Measurements from ENCODE around the gene EGFL6. TPM values are rescaled to one million over a fixed set of nuclear protein-coding genes. Genes with fewer than 3 reads are reported as not detected.

Gene EGFL6
- total and polyA plus RNA-seq, 2 of the 13 experiments (the other 11 are each of a cell fraction or from before 2014, with no cell fraction given): not detected

DNA sequence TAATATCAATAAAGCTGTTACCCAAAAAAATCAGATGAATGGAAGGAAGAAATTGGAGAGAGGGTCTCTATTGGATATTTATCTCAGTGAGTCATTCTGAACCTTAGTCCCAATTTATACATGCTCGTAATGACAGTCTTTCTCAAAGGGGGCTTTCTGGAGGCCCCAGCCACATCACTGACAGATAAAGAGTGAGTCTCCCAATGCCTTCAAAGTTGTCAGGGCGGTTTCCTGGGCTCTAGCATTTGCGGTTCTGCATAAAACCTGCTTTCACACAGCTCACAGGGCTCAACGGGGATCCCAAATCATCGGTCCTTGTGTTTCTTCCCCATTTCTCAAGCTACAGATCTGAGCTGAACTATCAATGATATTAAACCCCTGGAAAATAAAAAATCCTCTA is 100.8 kb downstream of the EGFL6 start (continued):
- no peak for TF ChIP-seq ZBTB8A (CRISPR knock-in tag; IDR thresholded peaks at IDR 0.05; ENCODE audit: borderline replicate concordance, low read depth)

DNA sequence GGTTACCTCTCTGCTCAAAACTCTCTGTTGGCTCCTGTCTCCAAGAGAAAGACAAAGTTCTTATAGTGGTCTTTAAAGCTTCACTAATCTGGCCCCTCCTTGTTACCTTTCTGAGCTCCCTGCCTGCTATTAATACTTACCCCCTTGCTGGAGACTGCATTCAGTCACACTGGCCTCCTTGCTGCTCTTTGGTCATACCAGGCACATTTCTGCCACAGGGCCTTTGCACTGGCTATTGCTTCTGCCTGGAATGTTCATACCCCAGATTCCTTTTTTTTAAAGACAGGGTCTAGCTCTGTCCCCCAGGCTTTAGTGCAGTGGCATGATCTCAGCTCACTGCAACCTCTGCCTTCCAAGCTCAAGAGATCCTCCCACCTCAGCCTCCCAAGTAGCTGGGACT is 103.6 kb downstream of the EGFL6 start:
- DNase-seq (ENCODE audit: low spot score): no peak
- in situ Hi-C loops (cut with HindIII; ENCODE audit: extremely low pct_ligation_motif_present, low pct_unique_long_range_greater_than_20kb): no loop called here
- ATAC-seq: no peak
- Histone ChIP-seq H3K4me2 (ENCODE audit: low read depth, low read length) (no peak overlapping the region), H3K4me1 (ENCODE audit: insufficient read depth, low read length) (0 out of 2 replicates have a peak, but pooled peaks cover 6% of the 10 kb centered on the region), H4K20me1 (ENCODE audit: insufficient read depth, low read length) (no peaks in the 10 kb centered on the region), H3K36me3 (replicated peaks in 1 of 2; ENCODE audit: control insufficient read depth in 1 of 2, insufficient read depth in 2 of 2, low read length in 2 of 2) (no peaks in the 10 kb centered on the region), H3K27ac (ENCODE audit: extremely low read length, insufficient read depth, low read length) (no peak overlapping the region), H3K9me3 (ENCODE audit: low read length) (no peaks in the 10 kb centered on the region), H3K9ac (ENCODE audit: insufficient read depth, low read depth, low read length) (no peak overlapping the region), H3K27me3 (ENCODE audit: control insufficient read depth in 1 of 2, insufficient read depth in 2 of 2, low read length in 2 of 2) (no peaks in the 10 kb centered on the region), H2AFZ (ENCODE audit: low read length) (no peak overlapping the region), H3K79me2 (ENCODE audit: insufficient read depth, low read length) (no peaks in the 10 kb centered on the region), H3K4me3 (replicated peaks in 1 of 3; ENCODE audit: insufficient read depth in 1 of 3, low read depth in 2 of 3, low read length in 3 of 3) (no peak overlapping the region)
- no peak for FAIRE-seq
- intact Hi-C loops (cut with micrococcal nuclease; ENCODE audit: unreplicated experiment): no loop called here
- TF ChIP-seq DR1 (CRISPR knock-in tag; IDR thresholded peaks at IDR 0.05) (no peak), TBL1XR1 (IDR thresholded peaks at IDR 0.05; ENCODE audit: borderline replicate concordance, low read length, partially characterized antibody) (no peak)
- TF ChIP-seq, protein P1, sequence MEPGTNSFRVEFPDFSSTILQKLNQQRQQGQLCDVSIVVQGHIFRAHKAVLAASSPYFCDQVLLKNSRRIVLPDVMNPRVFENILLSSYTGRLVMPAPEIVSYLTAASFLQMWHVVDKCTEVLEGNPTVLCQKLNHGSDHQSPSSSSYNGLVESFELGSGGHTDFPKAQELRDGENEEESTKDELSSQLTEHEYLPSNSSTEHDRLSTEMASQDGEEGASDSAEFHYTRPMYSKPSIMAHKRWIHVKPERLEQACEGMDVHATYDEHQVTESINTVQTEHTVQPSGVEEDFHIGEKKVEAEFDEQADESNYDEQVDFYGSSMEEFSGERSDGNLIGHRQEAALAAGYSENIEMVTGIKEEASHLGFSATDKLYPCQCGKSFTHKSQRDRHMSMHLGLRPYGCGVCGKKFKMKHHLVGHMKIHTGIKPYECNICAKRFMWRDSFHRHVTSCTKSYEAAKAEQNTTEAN (CRISPR knock-in tag; conservative IDR thresholded peaks at IDR 0.05): no peak
- BruUV-seq (replicated peaks): no TSS peak
- CTCF ChIA-PET (ENCODE audit: low intra/inter-chr PET ratio, low total read pairs): no interaction called here
- POLR2A ChIA-PET: no interaction called here

DNA sequence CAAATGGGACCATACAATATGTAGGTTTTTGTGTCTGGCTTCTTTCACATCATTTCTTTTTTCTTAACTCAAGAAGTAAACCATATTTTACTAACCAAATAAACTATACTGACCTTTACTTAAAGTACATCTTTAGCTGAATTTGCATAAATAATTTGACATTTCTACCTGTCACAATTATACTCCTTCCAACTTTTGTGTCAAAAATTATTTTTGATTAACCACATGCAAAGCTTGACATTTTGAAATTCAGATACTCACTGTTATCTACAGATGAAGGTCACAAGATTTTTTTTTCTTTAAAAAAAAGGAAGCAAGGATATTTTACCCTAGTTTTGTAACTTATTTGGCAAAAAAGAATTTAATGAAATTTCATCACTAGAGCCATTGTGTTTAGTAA is 107.5 kb downstream of the EGFL6 start:
- H3K9me3 ChIP-seq (ENCODE audit: low read length): no peaks in the 10 kb centered on the region
- H3K4me3 ChIP-seq (replicated peaks in 1 of 3; ENCODE audit: insufficient read depth in 1 of 3, low read depth in 2 of 3, low read length in 3 of 3): no peak overlapping the region
- in situ Hi-C loops (cut with HindIII; ENCODE audit: extremely low pct_ligation_motif_present, low pct_unique_long_range_greater_than_20kb): no loop called here
- ATAC-seq: no peak
- no peaks in the 10 kb centered on the region for H3K27me3 ChIP-seq (ENCODE audit: control insufficient read depth in 1 of 2, insufficient read depth in 2 of 2, low read length in 2 of 2)
- no peaks in the 10 kb centered on the region for H3K79me2 ChIP-seq (ENCODE audit: insufficient read depth, low read length)
- TF ChIP-seq, protein P2, sequence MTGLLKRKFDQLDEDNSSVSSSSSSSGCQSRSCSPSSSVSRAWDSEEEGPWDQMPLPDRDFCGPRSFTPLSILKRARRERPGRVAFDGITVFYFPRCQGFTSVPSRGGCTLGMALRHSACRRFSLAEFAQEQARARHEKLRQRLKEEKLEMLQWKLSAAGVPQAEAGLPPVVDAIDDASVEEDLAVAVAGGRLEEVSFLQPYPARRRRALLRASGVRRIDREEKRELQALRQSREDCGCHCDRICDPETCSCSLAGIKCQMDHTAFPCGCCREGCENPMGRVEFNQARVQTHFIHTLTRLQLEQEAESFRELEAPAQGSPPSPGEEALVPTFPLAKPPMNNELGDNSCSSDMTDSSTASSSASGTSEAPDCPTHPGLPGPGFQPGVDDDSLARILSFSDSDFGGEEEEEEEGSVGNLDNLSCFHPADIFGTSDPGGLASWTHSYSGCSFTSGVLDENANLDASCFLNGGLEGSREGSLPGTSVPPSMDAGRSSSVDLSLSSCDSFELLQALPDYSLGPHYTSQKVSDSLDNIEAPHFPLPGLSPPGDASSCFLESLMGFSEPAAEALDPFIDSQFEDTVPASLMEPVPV (CRISPR knock-in tag; IDR thresholded peaks at IDR 0.05): no peak
- TF ChIP-seq ZNF260 (CRISPR knock-in tag; IDR thresholded peaks at IDR 0.05; ENCODE audit: borderline replicate concordance, low read depth) (no peak), NR2C2 (CRISPR knock-in tag; IDR thresholded peaks at IDR 0.05; ENCODE audit: borderline replicate concordance) (no peak), ZNF629 (CRISPR knock-in tag; conservative IDR thresholded peaks at IDR 0.05) (no peak)
- TF ChIP-seq, protein P3, sequence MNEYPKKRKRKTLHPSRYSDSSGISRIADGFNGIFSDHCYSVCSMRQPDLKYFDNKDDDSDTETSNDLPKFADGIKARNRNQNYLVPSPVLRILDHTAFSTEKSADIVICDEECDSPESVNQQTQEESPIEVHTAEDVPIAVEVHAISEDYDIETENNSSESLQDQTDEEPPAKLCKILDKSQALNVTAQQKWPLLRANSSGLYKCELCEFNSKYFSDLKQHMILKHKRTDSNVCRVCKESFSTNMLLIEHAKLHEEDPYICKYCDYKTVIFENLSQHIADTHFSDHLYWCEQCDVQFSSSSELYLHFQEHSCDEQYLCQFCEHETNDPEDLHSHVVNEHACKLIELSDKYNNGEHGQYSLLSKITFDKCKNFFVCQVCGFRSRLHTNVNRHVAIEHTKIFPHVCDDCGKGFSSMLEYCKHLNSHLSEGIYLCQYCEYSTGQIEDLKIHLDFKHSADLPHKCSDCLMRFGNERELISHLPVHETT (CRISPR knock-in tag; conservative IDR thresholded peaks at IDR 0.05): no peak
- TF ChIP-seq, protein P4, sequence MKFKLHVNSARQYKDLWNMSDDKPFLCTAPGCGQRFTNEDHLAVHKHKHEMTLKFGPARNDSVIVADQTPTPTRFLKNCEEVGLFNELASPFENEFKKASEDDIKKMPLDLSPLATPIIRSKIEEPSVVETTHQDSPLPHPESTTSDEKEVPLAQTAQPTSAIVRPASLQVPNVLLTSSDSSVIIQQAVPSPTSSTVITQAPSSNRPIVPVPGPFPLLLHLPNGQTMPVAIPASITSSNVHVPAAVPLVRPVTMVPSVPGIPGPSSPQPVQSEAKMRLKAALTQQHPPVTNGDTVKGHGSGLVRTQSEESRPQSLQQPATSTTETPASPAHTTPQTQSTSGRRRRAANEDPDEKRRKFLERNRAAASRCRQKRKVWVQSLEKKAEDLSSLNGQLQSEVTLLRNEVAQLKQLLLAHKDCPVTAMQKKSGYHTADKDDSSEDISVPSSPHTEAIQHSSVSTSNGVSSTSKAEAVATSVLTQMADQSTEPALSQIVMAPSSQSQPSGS (CRISPR knock-in tag; IDR thresholded peaks at IDR 0.05): no peak
- TF ChIP-seq, protein P5, sequence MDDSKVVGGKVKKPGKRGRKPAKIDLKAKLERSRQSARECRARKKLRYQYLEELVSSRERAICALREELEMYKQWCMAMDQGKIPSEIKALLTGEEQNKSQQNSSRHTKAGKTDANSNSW (CRISPR knock-in tag; IDR thresholded peaks at IDR 0.05; ENCODE audit: borderline replicate concordance): no peak
- ChIA-PET CTCF (ENCODE audit: low intra/inter-chr PET ratio, low total read pairs) (no interaction called here), POLR2A (no interaction called here)
- no peak for FAIRE-seq
- no peaks in the 10 kb centered on the region for H4K20me1 ChIP-seq (ENCODE audit: insufficient read depth, low read length)
- no peak overlapping the region for H3K9ac ChIP-seq (ENCODE audit: insufficient read depth, low read depth, low read length)
- no TSS peak for BruUV-seq (replicated peaks)
- intact Hi-C loops (cut with micrococcal nuclease; ENCODE audit: unreplicated experiment): no loop called here
- no peaks in the 10 kb centered on the region for H3K36me3 ChIP-seq (replicated peaks in 1 of 2; ENCODE audit: control insufficient read depth in 1 of 2, insufficient read depth in 2 of 2, low read length in 2 of 2)
- no peak for DNase-seq (ENCODE audit: low spot score)
- H3K27ac ChIP-seq (ENCODE audit: extremely low read length, insufficient read depth, low read length): no peak overlapping the region
- no peak overlapping the region for H2AFZ ChIP-seq (ENCODE audit: low read length)
- no peak overlapping the region for H3K4me2 ChIP-seq (ENCODE audit: low read depth, low read length)
- H3K4me1 ChIP-seq (ENCODE audit: insufficient read depth, low read length): no peaks in the 10 kb centered on the region
